ENCODE data around the gene EEA1.

DNA sequence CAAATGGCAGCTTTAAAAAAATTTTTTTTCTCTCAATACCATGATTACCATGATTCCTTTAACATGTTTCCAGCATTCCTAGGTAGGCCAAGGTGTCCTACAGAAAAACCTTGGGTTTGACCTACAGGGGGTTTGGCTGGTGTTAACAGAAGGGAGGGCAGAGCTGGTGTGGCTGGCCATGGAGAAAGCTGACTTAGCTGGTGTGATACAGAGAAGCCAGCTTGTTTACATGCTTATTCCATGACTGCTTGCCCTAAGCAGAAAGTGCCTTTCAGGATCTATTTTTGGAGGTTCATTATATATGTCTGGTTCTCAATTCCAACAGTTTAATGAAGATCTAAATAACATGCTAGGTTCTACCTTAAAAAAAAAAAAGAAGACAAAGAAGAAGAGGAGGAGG is 68.6 kb downstream of the EEA1 start:
- TF ChIP-seq, protein P1, sequence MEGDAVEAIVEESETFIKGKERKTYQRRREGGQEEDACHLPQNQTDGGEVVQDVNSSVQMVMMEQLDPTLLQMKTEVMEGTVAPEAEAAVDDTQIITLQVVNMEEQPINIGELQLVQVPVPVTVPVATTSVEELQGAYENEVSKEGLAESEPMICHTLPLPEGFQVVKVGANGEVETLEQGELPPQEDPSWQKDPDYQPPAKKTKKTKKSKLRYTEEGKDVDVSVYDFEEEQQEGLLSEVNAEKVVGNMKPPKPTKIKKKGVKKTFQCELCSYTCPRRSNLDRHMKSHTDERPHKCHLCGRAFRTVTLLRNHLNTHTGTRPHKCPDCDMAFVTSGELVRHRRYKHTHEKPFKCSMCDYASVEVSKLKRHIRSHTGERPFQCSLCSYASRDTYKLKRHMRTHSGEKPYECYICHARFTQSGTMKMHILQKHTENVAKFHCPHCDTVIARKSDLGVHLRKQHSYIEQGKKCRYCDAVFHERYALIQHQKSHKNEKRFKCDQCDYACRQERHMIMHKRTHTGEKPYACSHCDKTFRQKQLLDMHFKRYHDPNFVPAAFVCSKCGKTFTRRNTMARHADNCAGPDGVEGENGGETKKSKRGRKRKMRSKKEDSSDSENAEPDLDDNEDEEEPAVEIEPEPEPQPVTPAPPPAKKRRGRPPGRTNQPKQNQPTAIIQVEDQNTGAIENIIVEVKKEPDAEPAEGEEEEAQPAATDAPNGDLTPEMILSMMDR (IDR thresholded peaks at IDR 0.05) = no peak
- no peak for TF ChIP-seq EZH2phosphoT487 (IDR thresholded peaks at IDR 0.05)

Data from neural progenitor cell (in vitro differentiated cells).